RWPE2 (cell line): ENCODE results near the gene INTS14.
A peak's percentile ranks its signal among the peaks of the same experiment; 100 is the strongest.

Experiments
- ATAC-seq: fragments of 200-7000 bp; cut with Tn5 transposase; 3 replicates; pipeline ENCODE4 v1.9.1; 2021; ENCODE audit warnings: low read depth
- DNase-seq: peaks from one replicate; pipeline ENCODE4 v3.0.0-alpha.2; 2020; ENCODE audit warnings: low spot score
- H3K27ac ChIP-seq: fragments of 450-650 bp; 2 replicates; pipeline ENCODE4 v1.5.1; 2017; ENCODE audit warnings: mild to moderate bottlenecking; ENCODE audit not compliant: poor library complexity, severe bottlenecking
- H3K27me3 ChIP-seq: fragments of 250-450 bp; sonication (Bioruptor Pico); 2 replicates; pipeline ENCODE4 v1.5.1; 2021; ENCODE audit warnings: mild to moderate bottlenecking, moderate library complexity; ENCODE audit not compliant: insufficient read depth, poor library complexity, severe bottlenecking
- H3K36me3 ChIP-seq: fragments of 250-450 bp; sonication (Bioruptor Pico); 2 replicates; pipeline ENCODE4 v1.5.1; 2020; ENCODE audit warnings: low read depth, mild to moderate bottlenecking, moderate library complexity
- H3K4me1 ChIP-seq: fragments of 250-450 bp; sonication (Bioruptor Pico); 2 replicates; pipeline ENCODE4 v1.5.1; 2021; ENCODE audit warnings: mild to moderate bottlenecking, moderate library complexity; ENCODE audit not compliant: insufficient read depth, poor library complexity, severe bottlenecking
- H3K4me3 ChIP-seq: fragments of 250-450 bp; sonication (Bioruptor Pico); 2 replicates; pipeline ENCODE4 v1.5.1; 2021; ENCODE audit warnings: mild to moderate bottlenecking, moderate library complexity; ENCODE audit not compliant: severe bottlenecking
- H3K9me3 ChIP-seq: fragments of 250-450 bp; sonication (Bioruptor Pico); 2 replicates; pipeline ENCODE4 v1.5.1; 2021; ENCODE audit warnings: mild to moderate bottlenecking, moderate library complexity; ENCODE audit not compliant: severe bottlenecking
- CTCF ChIP-seq: fragments of 450-650 bp; IDR thresholded peaks from one replicate; pipeline ENCODE4 v1.5.1; 2017; ENCODE audit warnings: mild to moderate bottlenecking, moderate library complexity; ENCODE audit not compliant: poor library complexity, severe bottlenecking

Gene INTS14

GRCh38 chr15:65641768-65642475, 31.0 kb upstream of the INTS14 start:
- Histone ChIP-seq H3K4me1 (peaks cover 15% of the 10 kb centered on the region), H3K9me3 (no peaks in the 10 kb centered on the region), H3K36me3 (no peaks in the 10 kb centered on the region), H3K27me3 (no peaks in the 10 kb centered on the region), H3K4me3 (no peak overlapping the region), H3K27ac (peak overlapping the region; percentile 48)
- no peak for DNase-seq
- no peak for ATAC-seq
- no peak for TF ChIP-seq CTCF

- H3K36me3 ChIP-seq = no peaks in the 10 kb centered on the region
- no peak for TF ChIP-seq CTCF
- DNase-seq = no peak
- ATAC-seq = no peak
- H3K4me1 ChIP-seq = peaks cover 15% of the 10 kb centered on the region
- H3K27ac ChIP-seq = no peak overlapping the region
- H3K27me3 ChIP-seq = no peaks in the 10 kb centered on the region
- H3K9me3 ChIP-seq = no peaks in the 10 kb centered on the region
- no peak overlapping the region for H3K4me3 ChIP-seq
These were observed 28.6 kb upstream of the INTS14 start for GRCh38 chr15:65639509-65639908.

- peak; percentile 57 for ATAC-seq
- Histone ChIP-seq H3K27me3 (no peaks in the 10 kb centered on the region), H3K4me3 (no peak overlapping the region), H3K9me3 (no peaks in the 10 kb centered on the region), H3K36me3 (no peaks in the 10 kb centered on the region), H3K27ac (no peak overlapping the region), H3K4me1 (peaks cover 13% of the 10 kb centered on the region)
- no peak for DNase-seq
- peak; percentile 99 for TF ChIP-seq CTCF
These were observed 27.8 kb upstream of the INTS14 start for GRCh38 chr15:65638681-65639089.

GRCh38 chr15:65638109-65638508, 27.2 kb upstream of the INTS14 start:
- ATAC-seq (no peak), DNase-seq (no peak)
- Histone ChIP-seq H3K9me3 (no peaks in the 10 kb centered on the region), H3K36me3 (no peaks in the 10 kb centered on the region), H3K4me1 (peaks cover 11% of the 10 kb centered on the region), H3K27ac (no peak overlapping the region), H3K4me3 (no peak overlapping the region), H3K27me3 (no peaks in the 10 kb centered on the region)
- TF ChIP-seq CTCF = no peak

GRCh38 chr15:65634356-65634755, 23.4 kb upstream of the INTS14 start:
- DNase-seq (no peak), ATAC-seq (peak; percentile 28; the same call in 2 of the 3 replicates)
- Histone ChIP-seq H3K27ac (no peak overlapping the region), H3K9me3 (no peaks in the 10 kb centered on the region), H3K4me1 (no peaks in the 10 kb centered on the region), H3K27me3 (no peaks in the 10 kb centered on the region), H3K4me3 (no peak overlapping the region), H3K36me3 (no peaks in the 10 kb centered on the region)
- TF ChIP-seq CTCF = no peak
